Activated T-helper 17 cell treated with anti-CD3 and anti-CD28 coated beads, Interleukin-2, amount 50 U/mL, for 72 hours (primary cell): Measurements from ENCODE around the gene NACA. TPM values are rescaled to one million over a fixed set of nuclear protein-coding genes. Genes with fewer than 3 reads are reported as not detected.
"Not testable (repeated sequence)": the region's sequence is repeated elsewhere in the genome, so short reads cannot be mapped to it uniquely, and the experiment has no call there.

Experiments
- ATAC-seq: fragments of 150-1000 bp; cut with Tn5 transposase; replicated peaks from 2 replicates; pipeline ENCODE4 v1.10.0; 2021; ENCODE audit warnings: mild to moderate bottlenecking, moderate library complexity
- H3K27ac Mint-ChIP-seq: one replicate; pipeline ENCODE4 v1.8.0; 2022; ENCODE audit warnings: mixed read lengths
- H3K27me3 Mint-ChIP-seq: one replicate; pipeline ENCODE4 v1.8.0; 2022; ENCODE audit warnings: mixed read lengths
- H3K36me3 Mint-ChIP-seq: one replicate; pipeline ENCODE4 v1.8.0; 2022; ENCODE audit warnings: low read depth, mild to moderate bottlenecking, mixed read lengths
- H3K4me1 Mint-ChIP-seq: one replicate; pipeline ENCODE4 v1.8.0; 2022; ENCODE audit warnings: mixed read lengths
- H3K4me3 Mint-ChIP-seq: one replicate; pipeline ENCODE4 v1.8.0; 2022; ENCODE audit warnings: mild to moderate bottlenecking, mixed read lengths
- H3K9me3 Mint-ChIP-seq: one replicate; pipeline ENCODE4 v1.8.0; 2022; ENCODE audit warnings: mixed read lengths
- total RNA-seq, 2 donors: library from RNA; stranded (reverse); gene quantifications; one replicate each; pipeline ENCODE4 v1.2.3, GENCODE V29; 2022

NACA gene
- total RNA-seq: 1,000 to 10,000 TPM in 1 of 2 donors, 100 to 1,000 TPM in 1; 869 to 1,019 TPM

GRCh38 chr12:56724972-56725722 lies at the start of gene NACA:
Gene NACA, minus strand, starts transcription at chr12:56725299. Its CDS starts 778 bp downstream, at chr12:56724521.
- peaks cover 84% of the 10 kb centered on the region for H3K36me3 Mint-ChIP-seq
- H3K9me3 Mint-ChIP-seq: no peaks in the 10 kb centered on the region
- H3K4me1 Mint-ChIP-seq: peaks cover 33% of the 10 kb centered on the region
- H3K27ac Mint-ChIP-seq: peak within 1 kb of the TSS; percentile 98
- H3K4me3 Mint-ChIP-seq: peak within 1 kb of the TSS; percentile 97
- no peaks in the 10 kb centered on the region for H3K27me3 Mint-ChIP-seq
- peak; percentile 98 for ATAC-seq

- no peak overlapping the region for H3K27ac Mint-ChIP-seq
Observed at GRCh38 chr12:56773113-56773512, 48.0 kb upstream of the NACA start.

GRCh38 chr12:56772625-56773024 lies 47.5 kb upstream of the NACA start:
- Mint-ChIP-seq H3K27ac (no peak overlapping the region), H3K36me3 (no peaks in the 10 kb centered on the region), H3K4me1 (no peaks in the 10 kb centered on the region), H3K9me3 (no peaks in the 10 kb centered on the region), H3K4me3 (no peak overlapping the region), H3K27me3 (no peaks in the 10 kb centered on the region)
- no peak for ATAC-seq

More at GRCh38 chr12:56773113-56773512, 48.0 kb upstream of the NACA start:
- Mint-ChIP-seq H3K4me3 (no peak overlapping the region), H3K27me3 (no peaks in the 10 kb centered on the region), H3K4me1 (no peaks in the 10 kb centered on the region), H3K36me3 (no peaks in the 10 kb centered on the region), H3K9me3 (no peaks in the 10 kb centered on the region)
- ATAC-seq: no peak

GRCh38 chr12:56769868-56770267 lies 44.8 kb upstream of the NACA start:
- no peak for ATAC-seq
- Mint-ChIP-seq H3K36me3 (no peaks in the 10 kb centered on the region), H3K9me3 (no peaks in the 10 kb centered on the region), H3K27ac (peak overlapping the region; percentile 16), H3K27me3 (no peaks in the 10 kb centered on the region), H3K4me3 (no peak overlapping the region), H3K4me1 (no peaks in the 10 kb centered on the region)

GRCh38 chr12:56768424-56768823 lies 43.3 kb upstream of the NACA start:
- ATAC-seq: no peak
- Mint-ChIP-seq H3K9me3 (no peaks in the 10 kb centered on the region), H3K27ac (no peak overlapping the region), H3K4me3 (no peak overlapping the region), H3K27me3 (no peaks in the 10 kb centered on the region), H3K4me1 (no peaks in the 10 kb centered on the region), H3K36me3 (no peaks in the 10 kb centered on the region)

GRCh38 chr12:56766535-56766934 lies 41.4 kb upstream of the NACA start:
- no peaks in the 10 kb centered on the region for H3K9me3 Mint-ChIP-seq
- H3K4me3 Mint-ChIP-seq: no peak overlapping the region
- no peaks in the 10 kb centered on the region for H3K4me1 Mint-ChIP-seq
- H3K36me3 Mint-ChIP-seq: no peaks in the 10 kb centered on the region
- no peaks in the 10 kb centered on the region for H3K27me3 Mint-ChIP-seq
- no peak for ATAC-seq
- H3K27ac Mint-ChIP-seq: no peak overlapping the region

GRCh38 chr12:56763753-56764657 lies 38.9 kb upstream of the NACA start:
- Mint-ChIP-seq H3K27ac (no peak overlapping the region), H3K36me3 (no peaks in the 10 kb centered on the region), H3K4me3 (no peak overlapping the region), H3K27me3 (peaks cover 6% of the 10 kb centered on the region), H3K9me3 (no peaks in the 10 kb centered on the region), H3K4me1 (no peaks in the 10 kb centered on the region)
- ATAC-seq: no peak

GRCh38 chr12:56761812-56762211 lies 36.7 kb upstream of the NACA start:
- Mint-ChIP-seq H3K27ac (no peak overlapping the region), H3K36me3 (no peaks in the 10 kb centered on the region), H3K4me1 (no peaks in the 10 kb centered on the region), H3K9me3 (no peaks in the 10 kb centered on the region), H3K27me3 (peaks cover 11% of the 10 kb centered on the region), H3K4me3 (no peak overlapping the region)
- no peak for ATAC-seq

- ATAC-seq: no peak
- Mint-ChIP-seq H3K4me1 (no peaks in the 10 kb centered on the region), H3K27me3 (peaks cover 11% of the 10 kb centered on the region), H3K9me3 (no peaks in the 10 kb centered on the region), H3K4me3 (no peak overlapping the region), H3K27ac (no peak overlapping the region), H3K36me3 (no peaks in the 10 kb centered on the region)
Observed at GRCh38 chr12:56760460-56760859, 35.4 kb upstream of the NACA start.

GRCh38 chr12:56759263-56759908 lies 34.3 kb upstream of the NACA start:
- H3K4me1 Mint-ChIP-seq: no peaks in the 10 kb centered on the region
- no peak overlapping the region for H3K27ac Mint-ChIP-seq
- no peak overlapping the region for H3K4me3 Mint-ChIP-seq
- H3K36me3 Mint-ChIP-seq: no peaks in the 10 kb centered on the region
- peaks cover 11% of the 10 kb centered on the region for H3K27me3 Mint-ChIP-seq
- H3K9me3 Mint-ChIP-seq: no peaks in the 10 kb centered on the region
- no peak for ATAC-seq

GRCh38 chr12:56758728-56759262 lies 33.7 kb upstream of the NACA start:
- Mint-ChIP-seq H3K27me3 (peaks cover 11% of the 10 kb centered on the region), H3K4me3 (no peak overlapping the region), H3K9me3 (no peaks in the 10 kb centered on the region), H3K36me3 (no peaks in the 10 kb centered on the region), H3K4me1 (no peaks in the 10 kb centered on the region), H3K27ac (peak overlapping the region; percentile 58)
- ATAC-seq: no peak

- H3K27ac Mint-ChIP-seq, H3K4me3 Mint-ChIP-seq, H3K4me1 Mint-ChIP-seq, H3K36me3 Mint-ChIP-seq, H3K9me3 Mint-ChIP-seq, ATAC-seq: not testable (repeated sequence)
- H3K27me3 Mint-ChIP-seq: peaks cover 11% of the 10 kb centered on the region
Observed at GRCh38 chr12:56757971-56758370, 32.9 kb upstream of the NACA start.

GRCh38 chr12:56753566-56753965 lies 28.5 kb upstream of the NACA start:
- no peaks in the 10 kb centered on the region for H3K9me3 Mint-ChIP-seq
- peaks cover 18% of the 10 kb centered on the region for H3K4me1 Mint-ChIP-seq
- peak overlapping the region; percentile 22 for H3K27ac Mint-ChIP-seq
- H3K27me3 Mint-ChIP-seq: no peaks in the 10 kb centered on the region
- H3K36me3 Mint-ChIP-seq: peaks cover 38% of the 10 kb centered on the region
- no peak for ATAC-seq
- H3K4me3 Mint-ChIP-seq: peak overlapping the region; percentile 8
